Endothelial cell of umbilical vein (primary cell): Measurements from ENCODE around the gene STRN. TPM values are rescaled to one million over a fixed set of nuclear protein-coding genes. Genes with fewer than 3 reads are reported as not detected.

Experiments used
- BruUV-seq: library from RNA; stranded (reverse); fragments of 400-500 nt; replicated peaks from 2 replicates; lab custom pipeline; 2021; lab: Mats Ljungman, UMichigan
- CTCF ChIA-PET: fragments of 300-600, 350-600 bp; sonication (Branson Sonifier 250); formaldehyde crosslinking; loops from one replicate; lab custom pipeline; 2021; ENCODE audit warnings: antibody characterized with exemption, inconsistent platforms; lab: Charles Lee
- POLR2A ChIA-PET: fragments of 300-600, 350-600 bp; sonication (Branson Sonifier 250); formaldehyde crosslinking; loops from one replicate; lab custom pipeline; 2021; ENCODE audit warnings: antibody characterized with exemption, inconsistent platforms; lab: Charles Lee
- DNase-seq: peaks from one replicate; pipeline ENCODE4 v3.0.0-alpha.2; 2011; ENCODE audit warnings: low read depth, low spot score
- FAIRE-seq: peaks from 2 replicates; lab custom pipeline; 2011; peaks lifted over from hg19 to GRCh38; lab: Jason Lieb, UNC
- H2AFZ ChIP-seq: 2 replicates; pipeline ENCODE4 v1.6.0; 2012; ENCODE audit warnings: low read depth, low read length, control low read depth, inconsistent platforms
- H3K27ac ChIP-seq: 2 replicates; pipeline ENCODE4 v1.5.1; 2011; ENCODE audit warnings: low read depth, mild to moderate bottlenecking, control low read depth, low read length, moderate library complexity; ENCODE audit not compliant: insufficient read depth
- H3K27me3 ChIP-seq, 2 experiments: 2 replicates each; pipeline versions ENCODE4 v1.6.0 to v1.6.1; 2011; ENCODE audit warnings: low read length in 2 of 2, mixed read lengths in 1 of 2; ENCODE audit not compliant: control insufficient read depth in 2 of 2, insufficient read depth in 2 of 2
- H3K36me3 ChIP-seq, 2 experiments: 2 replicates in 1 of 2; 3 replicates in 1 of 2; pipeline ENCODE4 v1.5.1; 2011; ENCODE audit warnings: low read length in 2 of 2, mild to moderate bottlenecking in 1 of 2, moderate library complexity in 1 of 2; ENCODE audit not compliant: control insufficient read depth in 2 of 2, insufficient read depth in 2 of 2; ENCODE audit errors: extremely low read depth in 1 of 2
- H3K4me1 ChIP-seq: 3 replicates; pipeline ENCODE4 v1.5.1; 2011; ENCODE audit warnings: mild to moderate bottlenecking, low read length; ENCODE audit not compliant: control insufficient read depth, insufficient read depth; ENCODE audit errors: extremely low read depth
- H3K4me2 ChIP-seq: 2 replicates; pipeline ENCODE4 v1.6.1; 2011; ENCODE audit warnings: low read length, control low read depth, mixed read lengths; ENCODE audit not compliant: insufficient read depth
- H3K4me3 ChIP-seq, 3 experiments: fragments of 200-600 bp in 1 of 3; sonication (generic), shearing (Covaris generic) in 1 of 3; replicated peaks in 1 of 3; 2 replicates each; pipeline ENCODE4 v1.5.1; 2011 to 2016; ENCODE audit warnings: control low read depth in 3 of 3, low read length in 3 of 3, mild to moderate bottlenecking in 2 of 3, inconsistent platforms in 1 of 3, low read depth in 1 of 3, moderate library complexity in 1 of 3; ENCODE audit not compliant: insufficient read depth in 1 of 3
- H3K79me2 ChIP-seq: 2 replicates; pipeline ENCODE4 v1.6.0; 2012; ENCODE audit warnings: low read length, inconsistent platforms; ENCODE audit not compliant: control insufficient read depth, insufficient read depth
- H3K9ac ChIP-seq: replicated peaks from 2 replicates; pipeline ENCODE3; 2011; ENCODE audit warnings: low read length, control low read depth; ENCODE audit not compliant: insufficient read depth; ENCODE audit errors: extremely low read depth
- H3K9me1 ChIP-seq: replicated peaks from 3 replicates; pipeline ENCODE4 v1.6.0; 2011; ENCODE audit warnings: mild to moderate bottlenecking, low read length; ENCODE audit not compliant: control insufficient read depth, insufficient read depth; ENCODE audit errors: extremely low read depth
- H3K9me3 ChIP-seq: replicated peaks from 2 replicates; pipeline ENCODE4 v1.5.1; 2012; ENCODE audit warnings: low read length, inconsistent platforms; ENCODE audit not compliant: control insufficient read depth, insufficient read depth
- H4K20me1 ChIP-seq: replicated peaks from 2 replicates; pipeline ENCODE3; 2011; ENCODE audit warnings: mild to moderate bottlenecking, low read length; ENCODE audit not compliant: control insufficient read depth, insufficient read depth; ENCODE audit errors: extremely low read depth
- EZH2 ChIP-seq: IDR thresholded peaks from 2 replicates; pipeline ENCODE4 v1.6.1; 2012; ENCODE audit warnings: borderline replicate concordance, low read depth, mild to moderate bottlenecking, moderate library complexity, low read length, inconsistent platforms; ENCODE audit not compliant: severe bottlenecking
- FOS ChIP-seq: IDR thresholded peaks from 2 replicates; pipeline ENCODE4 v1.6.1; 2011; ENCODE audit warnings: mild to moderate bottlenecking, low read length, moderate library complexity, borderline replicate concordance; ENCODE audit not compliant: insufficient read depth
- GATA2 ChIP-seq: IDR thresholded peaks from 2 replicates; pipeline ENCODE4 v1.7.0; 2011; ENCODE audit warnings: low read depth, mild to moderate bottlenecking, moderate library complexity, mixed read lengths, low read length; ENCODE audit not compliant: insufficient read length, insufficient read depth
- JUN ChIP-seq: IDR thresholded peaks from 2 replicates; pipeline ENCODE4 v1.6.1; 2011; ENCODE audit warnings: borderline replicate concordance, low read depth; ENCODE audit not compliant: insufficient read length, insufficient read depth
- MYC ChIP-seq: IDR thresholded peaks from one replicate; pipeline ENCODE4 v1.6.1; 2011; ENCODE audit warnings: mild to moderate bottlenecking, low read depth, low read length
- POLR2A ChIP-seq: IDR thresholded peaks from 2 replicates; pipeline ENCODE4 v1.6.1; 2012; ENCODE audit warnings: low read depth, mild to moderate bottlenecking, control low read depth, low read length
- POLR2AphosphoS5 ChIP-seq: IDR thresholded peaks from 2 replicates; pipeline ENCODE4 v1.6.1; 2012; ENCODE audit warnings: low read depth, mild to moderate bottlenecking, control low read depth, low read length, moderate library complexity; ENCODE audit not compliant: insufficient read depth
- dilution Hi-C: fragments of 300-500 bp; cut with MboI; formaldehyde crosslinking; loops from one replicate; pipeline ENCODE4 v1.15.0; 2019; ENCODE audit warnings: low sequenced_read_pairs; ENCODE audit not compliant: extremely low pct_ligation_motif_present
- intact Hi-C: fragments of 100-400 bp; cut with micrococcal nuclease; formaldehyde crosslinking; loops from one replicate; pipeline ENCODE4 v1.10.0; 2022
- polyA plus RNA-seq, 4 experiments: library from polyadenylated mRNA; depleted of rRNA in 3 of 4; stranded (reverse) in 3 of 4; unstranded in 1 of 4; fragments of >200 nt; gene quantifications; 2 replicates each; pipeline versions ENCODE4 v1.2.1 to v1.2.3, GENCODE V29; 2011 to 2012; ENCODE audit warnings: missing spikeins in 1 of 4
- total RNA-seq: library from RNA; stranded (reverse); gene quantifications from 2 replicates; pipeline ENCODE4 v1.2.3, GENCODE V29; 2021
- TF ChIP-seq, protein P1 (sequence below), 2 donors: IDR thresholded peaks; 1 replicate in 1 of 2; 2 replicates in 1 of 2; pipeline ENCODE4 v1.5.1; 2011; ENCODE audit warnings: low read length in 2 of 2, mild to moderate bottlenecking in 2 of 2, moderate library complexity in 2 of 2, control low read depth in 1 of 2, inconsistent platforms in 1 of 2, low read depth in 1 of 2; ENCODE audit not compliant: insufficient read depth in 1 of 2; ENCODE audit errors: extremely low read depth in 1 of 2
- TF ChIP-seq, protein P2 (sequence below): IDR thresholded peaks from 2 replicates; pipeline ENCODE4 v1.6.1; 2011; ENCODE audit not compliant: insufficient read depth, insufficient read length

The STRN gene
- total and polyA plus RNA-seq, 2 donors (not counting 3 experiments of a cell fraction or from before 2014, with no cell fraction given): 6.7 to 33.4 TPM

DNA sequence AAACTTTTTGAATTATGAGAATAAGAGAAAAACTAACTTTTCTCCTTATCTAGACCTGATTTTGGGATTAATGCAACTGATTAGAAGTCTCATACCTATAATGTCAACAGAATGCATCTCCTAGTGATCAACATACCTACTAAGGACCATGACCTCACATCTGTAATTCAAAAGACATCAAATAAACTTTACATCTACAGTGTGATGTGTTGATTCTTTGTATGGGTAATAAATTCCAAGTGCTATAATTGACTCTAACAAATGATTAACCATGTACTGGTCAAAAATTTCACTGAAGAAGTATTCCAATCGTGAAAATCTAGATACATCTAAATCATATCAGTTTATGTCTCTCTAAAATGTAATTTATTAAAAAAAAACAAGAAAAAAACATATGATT lies 84.5 kb downstream of the STRN start:
- H3K9me1 ChIP-seq: no peaks in the 10 kb centered on the region
- H3K27ac ChIP-seq: no peak overlapping the region
- no peak overlapping the region for H3K4me3 ChIP-seq
- no peaks in the 10 kb centered on the region for H3K4me1 ChIP-seq
- H3K9ac ChIP-seq: no peak overlapping the region
- dilution Hi-C loops (no loop called here), intact Hi-C loops (no loop called here)
- TF ChIP-seq, protein P1, sequence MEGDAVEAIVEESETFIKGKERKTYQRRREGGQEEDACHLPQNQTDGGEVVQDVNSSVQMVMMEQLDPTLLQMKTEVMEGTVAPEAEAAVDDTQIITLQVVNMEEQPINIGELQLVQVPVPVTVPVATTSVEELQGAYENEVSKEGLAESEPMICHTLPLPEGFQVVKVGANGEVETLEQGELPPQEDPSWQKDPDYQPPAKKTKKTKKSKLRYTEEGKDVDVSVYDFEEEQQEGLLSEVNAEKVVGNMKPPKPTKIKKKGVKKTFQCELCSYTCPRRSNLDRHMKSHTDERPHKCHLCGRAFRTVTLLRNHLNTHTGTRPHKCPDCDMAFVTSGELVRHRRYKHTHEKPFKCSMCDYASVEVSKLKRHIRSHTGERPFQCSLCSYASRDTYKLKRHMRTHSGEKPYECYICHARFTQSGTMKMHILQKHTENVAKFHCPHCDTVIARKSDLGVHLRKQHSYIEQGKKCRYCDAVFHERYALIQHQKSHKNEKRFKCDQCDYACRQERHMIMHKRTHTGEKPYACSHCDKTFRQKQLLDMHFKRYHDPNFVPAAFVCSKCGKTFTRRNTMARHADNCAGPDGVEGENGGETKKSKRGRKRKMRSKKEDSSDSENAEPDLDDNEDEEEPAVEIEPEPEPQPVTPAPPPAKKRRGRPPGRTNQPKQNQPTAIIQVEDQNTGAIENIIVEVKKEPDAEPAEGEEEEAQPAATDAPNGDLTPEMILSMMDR (IDR thresholded peaks at IDR 0.05; ENCODE audit: extremely low read depth in 1 of 2, insufficient read depth in 1 of 2, low read depth in 1 of 2, low read length in 2 of 2): no peak
- TF ChIP-seq POLR2AphosphoS5 (no peak), EZH2 (no peak), POLR2A (no peak), GATA2 (no peak), JUN (no peak), MYC (no peak), FOS (no peak)
- TF ChIP-seq, protein P2, sequence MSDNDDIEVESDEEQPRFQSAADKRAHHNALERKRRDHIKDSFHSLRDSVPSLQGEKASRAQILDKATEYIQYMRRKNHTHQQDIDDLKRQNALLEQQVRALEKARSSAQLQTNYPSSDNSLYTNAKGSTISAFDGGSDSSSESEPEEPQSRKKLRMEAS: no peak
- peaks cover 3 to 6% of the 10 kb centered on the region in 2 experiments for H3K36me3 ChIP-seq
- BruUV-seq: no TSS peak
- DNase-seq: no peak
- H2AFZ ChIP-seq: no peak overlapping the region
- H3K79me2 ChIP-seq: no peaks in the 10 kb centered on the region
- no peaks in the 10 kb centered on the region for H4K20me1 ChIP-seq
- POLR2A ChIA-PET: no interaction called here
- no peaks in the 10 kb centered on the region for H3K27me3 ChIP-seq
- H3K9me3 ChIP-seq: no peaks in the 10 kb centered on the region
- CTCF ChIA-PET: interaction anchor here (1.6 kb wide), 1 partner anchor 36 kb away, joined by 4 read pairs; no protein-coding TSS in a partner anchor
- no peak for FAIRE-seq
- no peak overlapping the region for H3K4me2 ChIP-seq
